ENCODE measurements around the gene MCAT. TPM values are rescaled to one million over a fixed set of nuclear protein-coding genes. Genes with fewer than 3 reads are reported as not detected.
"Not testable (repeated sequence)": the region's sequence is repeated elsewhere in the genome, so short reads cannot be mapped to it uniquely, and the experiment has no call there.

MCAT gene
- total RNA-seq, 4 donors from 2014 or later: 15.8 to 21.7 (median 19.2) TPM

- no peak for ATAC-seq
- no peaks in the 10 kb centered on the region for H3K36me3 ChIP-seq
- peaks cover 2 to 23% (median 16%) of the 10 kb centered on the region in 3 donors for H3K4me1 ChIP-seq
- H3K27me3 ChIP-seq: peaks cover 58% of the 10 kb centered on the region
- H3K27ac ChIP-seq: no peak overlapping the region
- peak overlapping the region in 1 of 2 donors; percentile 58 for H3K4me3 ChIP-seq
- no peaks in the 10 kb centered on the region for H3K9me3 ChIP-seq
- TF ChIP-seq EP300 (IDR thresholded peaks at IDR 0.05) (no peak), POLR2AphosphoS5 (IDR thresholded peaks at IDR 0.05) (no peak), CTCF (IDR thresholded peaks at IDR 0.05) (no peak), POLR2A (IDR thresholded peaks at IDR 0.05) (no peak)
- 7% methylated on average over 5 of the region's 32 CpGs; no CpG with 5 or more reads in 1 of the 2 donors for WGBS, 2 donors (ENCODE audit: low coverage in 1 of 2)
Observed at GRCh38 chr22:43109921-43110443, 33.2 kb downstream of the MCAT start.

GRCh38 chr22:43109511-43109910, 33.7 kb downstream of the MCAT start:
- Histone ChIP-seq H3K9me3 (no peaks in the 10 kb centered on the region), H3K36me3 (no peaks in the 10 kb centered on the region), H3K27ac (no peak overlapping the region), H3K27me3 (peaks cover 53% of the 10 kb centered on the region), H3K4me1 (peaks cover 2 to 23% (median 16%) of the 10 kb centered on the region in 3 donors), H3K4me3 (no peak overlapping the region)
- WGBS, 2 donors (ENCODE audit: low coverage in 1 of 2): 41 to 47% methylated on average over 4 of the region's 5 CpGs
- TF ChIP-seq POLR2AphosphoS5 (IDR thresholded peaks at IDR 0.05): no peak
- no peak for TF ChIP-seq EP300 (IDR thresholded peaks at IDR 0.05)
- TF ChIP-seq POLR2A (IDR thresholded peaks at IDR 0.05): no peak
- no peak for TF ChIP-seq CTCF (IDR thresholded peaks at IDR 0.05)
- no peak for ATAC-seq

- ATAC-seq: no peak
- 73 to 82% methylated on average over 7 to 8 of the region's 8 CpGs for WGBS, 2 donors (ENCODE audit: low coverage in 1 of 2)
- Histone ChIP-seq H3K27ac (no peak overlapping the region), H3K36me3 (no peaks in the 10 kb centered on the region), H3K27me3 (peaks cover 21% of the 10 kb centered on the region), H3K4me3 (no peak overlapping the region), H3K4me1 (peaks cover under 1 to 17% (median 13%) of the 10 kb centered on the region in 3 donors), H3K9me3 (no peaks in the 10 kb centered on the region)
- TF ChIP-seq CTCF (IDR thresholded peaks at IDR 0.05) (no peak), POLR2AphosphoS5 (IDR thresholded peaks at IDR 0.05) (no peak), POLR2A (IDR thresholded peaks at IDR 0.05) (no peak), EP300 (IDR thresholded peaks at IDR 0.05) (no peak)
Observed at GRCh38 chr22:43106302-43106701, 36.9 kb downstream of the MCAT start.

GRCh38 chr22:43104950-43105349, 38.2 kb downstream of the MCAT start:
- H3K27me3 ChIP-seq, H3K4me3 ChIP-seq, ATAC-seq, H3K27ac ChIP-seq, H3K4me1 ChIP-seq, H3K9me3 ChIP-seq, H3K36me3 ChIP-seq: not testable (repeated sequence)
- WGBS, 2 donors (ENCODE audit: low coverage in 1 of 2): 93 to 100% methylated on average over 2 to 3 of the region's 3 CpGs

- H3K27ac ChIP-seq, H3K4me1 ChIP-seq, ATAC-seq, H3K9me3 ChIP-seq, H3K36me3 ChIP-seq, H3K4me3 ChIP-seq, H3K27me3 ChIP-seq: not testable (repeated sequence)
- 68 to 86% methylated on average over 4 to 9 of the region's 15 CpGs for WGBS, 2 donors (ENCODE audit: low coverage in 1 of 2)
Observed at GRCh38 chr22:43104056-43104625, 39.1 kb downstream of the MCAT start.

GRCh38 chr22:43101306-43101705, 41.9 kb downstream of the MCAT start:
- Histone ChIP-seq H3K27ac (no peak overlapping the region), H3K27me3 (no peaks in the 10 kb centered on the region), H3K36me3 (no peaks in the 10 kb centered on the region), H3K4me3 (no peak overlapping the region), H3K9me3 (peaks cover 0 to 8% (median 0%) of the 10 kb centered on the region in 3 donors), H3K4me1 (no peaks in the 10 kb centered on the region)
- 37 to 100% methylated on average over 2 to 4 of the region's 7 CpGs for WGBS, 2 donors (ENCODE audit: low coverage in 1 of 2)
- no peak for TF ChIP-seq EP300 (IDR thresholded peaks at IDR 0.05)
- no peak for TF ChIP-seq POLR2AphosphoS5 (IDR thresholded peaks at IDR 0.05)
- no peak for TF ChIP-seq POLR2A (IDR thresholded peaks at IDR 0.05)
- no peak for TF ChIP-seq CTCF (IDR thresholded peaks at IDR 0.05)
- no peak for ATAC-seq

Data from gastroesophageal sphincter (tissue), 4 donors.